Right lobe of liver (tissue), 4 donors: ENCODE results near the gene DCST2.

Experiments used
- POLR2A ChIP-seq: fragments of 450-650 bp; IDR thresholded peaks from one replicate; pipeline ENCODE4 v1.6.1; 2017; ENCODE audit warnings: antibody characterized with exemption, mild to moderate bottlenecking
- TF ChIP-seq, protein P1 (sequence below), 4 donors: fragments of 200-600 bp in 3 of 4; fragments of 450-650 bp in 1 of 4; IDR thresholded peaks; one replicate each; pipeline versions ENCODE4 v1.5.1 to v1.8.0; 2016 to 2022; ENCODE audit warnings: antibody characterized with exemption in 4 of 4, mild to moderate bottlenecking in 2 of 4
- donor health status: DM: no; HTN: no; CAD: no.
- donor health status: DM: no; HTN: no; CAD: no.
- donor health status: DM: no; HTN: yes; CAD: no.

DNA sequence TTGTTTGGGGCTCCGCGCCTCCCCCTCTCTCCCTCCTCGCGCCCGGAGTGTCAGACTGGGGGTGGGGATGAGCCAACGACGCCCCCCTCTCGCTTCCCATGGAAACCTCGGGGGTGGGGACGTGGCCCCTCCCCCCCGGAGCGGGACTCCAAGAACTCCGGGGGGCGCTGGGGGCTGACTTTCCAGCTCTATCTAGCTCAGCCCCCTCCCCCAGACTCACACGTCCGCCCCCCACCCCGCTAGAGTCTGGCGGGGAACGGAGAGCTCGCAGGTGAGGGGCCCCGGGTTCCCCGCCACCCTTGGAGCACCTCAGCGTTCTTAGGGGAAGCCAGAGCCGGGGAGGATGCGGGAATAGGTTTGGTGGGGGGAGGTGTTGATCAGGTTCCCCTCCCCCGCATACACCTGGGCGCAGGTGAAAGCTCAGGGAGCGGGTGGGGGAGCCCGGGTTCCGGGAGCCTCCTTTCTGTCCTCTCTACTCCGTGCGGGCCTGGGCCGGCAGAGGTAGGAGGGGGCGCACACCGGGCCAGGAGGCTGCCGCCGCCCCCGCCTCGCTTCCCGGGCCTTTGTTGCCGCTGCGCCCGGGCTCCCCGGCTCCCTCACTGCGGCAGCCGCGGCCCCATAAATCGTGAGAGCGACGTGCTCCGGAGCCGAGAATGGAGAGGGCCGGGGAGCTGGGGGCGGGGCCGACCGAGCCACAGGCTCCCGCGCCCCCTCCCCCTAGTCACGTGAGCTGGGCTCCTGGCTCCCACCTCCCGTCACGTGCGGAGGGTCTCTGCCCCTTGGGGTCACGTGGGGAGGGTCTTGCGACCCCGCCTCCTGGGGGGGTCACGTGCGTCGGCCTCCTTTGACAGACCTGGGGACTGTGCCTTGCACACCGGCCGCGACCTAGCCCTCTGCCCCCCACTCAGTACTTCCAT, 47.0 kb upstream of the DCST2 start:
- TF ChIP-seq POLR2A, result no peak
- TF ChIP-seq, protein P1, sequence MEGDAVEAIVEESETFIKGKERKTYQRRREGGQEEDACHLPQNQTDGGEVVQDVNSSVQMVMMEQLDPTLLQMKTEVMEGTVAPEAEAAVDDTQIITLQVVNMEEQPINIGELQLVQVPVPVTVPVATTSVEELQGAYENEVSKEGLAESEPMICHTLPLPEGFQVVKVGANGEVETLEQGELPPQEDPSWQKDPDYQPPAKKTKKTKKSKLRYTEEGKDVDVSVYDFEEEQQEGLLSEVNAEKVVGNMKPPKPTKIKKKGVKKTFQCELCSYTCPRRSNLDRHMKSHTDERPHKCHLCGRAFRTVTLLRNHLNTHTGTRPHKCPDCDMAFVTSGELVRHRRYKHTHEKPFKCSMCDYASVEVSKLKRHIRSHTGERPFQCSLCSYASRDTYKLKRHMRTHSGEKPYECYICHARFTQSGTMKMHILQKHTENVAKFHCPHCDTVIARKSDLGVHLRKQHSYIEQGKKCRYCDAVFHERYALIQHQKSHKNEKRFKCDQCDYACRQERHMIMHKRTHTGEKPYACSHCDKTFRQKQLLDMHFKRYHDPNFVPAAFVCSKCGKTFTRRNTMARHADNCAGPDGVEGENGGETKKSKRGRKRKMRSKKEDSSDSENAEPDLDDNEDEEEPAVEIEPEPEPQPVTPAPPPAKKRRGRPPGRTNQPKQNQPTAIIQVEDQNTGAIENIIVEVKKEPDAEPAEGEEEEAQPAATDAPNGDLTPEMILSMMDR (IDR thresholded peaks at IDR 0.05), result no peak
